Activated T-cell treated with anti-CD3 and anti-CD28 coated beads for 48 hours (primary cell): ENCODE results near the gene PROSER2.
A peak's percentile ranks its signal among the peaks of the same experiment; 100 is the strongest.

ENCODE experiments used
- DNase-seq: peaks from one replicate; pipeline ENCODE4 v3.0.0-alpha.2; 2020; ENCODE audit warnings: low read depth

Gene PROSER2

GRCh38 chr10:11823122-11823988 is at the start of gene PROSER2:
Gene PROSER2, plus strand, starts transcription at chr10:11823356. Its CDS starts 28,722 bp downstream, at chr10:11852078.
- DNase-seq: peak; percentile 51

GRCh38 chr10:11773761-11774441 is 49.3 kb upstream of the PROSER2 start:
- DNase-seq: no peak

GRCh38 chr10:11775412-11775811 is 47.7 kb upstream of the PROSER2 start:
- DNase-seq: no peak

GRCh38 chr10:11776080-11776479 is 47.1 kb upstream of the PROSER2 start:
- no peak for DNase-seq

- DNase-seq: no peak
These were observed 42.0 kb upstream of the PROSER2 start for GRCh38 chr10:11781114-11781513.

- no peak for DNase-seq
These were observed 40.2 kb upstream of the PROSER2 start for GRCh38 chr10:11782793-11783557.

GRCh38 chr10:11783558-11783865 is 39.6 kb upstream of the PROSER2 start:
- no peak for DNase-seq

GRCh38 chr10:11787374-11787773 is 35.8 kb upstream of the PROSER2 start:
- DNase-seq: no peak

GRCh38 chr10:11787846-11788245 is 35.3 kb upstream of the PROSER2 start:
- DNase-seq: no peak

- DNase-seq: no peak
These were observed 33.9 kb upstream of the PROSER2 start for GRCh38 chr10:11789306-11789705.

GRCh38 chr10:11789956-11790355 is 33.2 kb upstream of the PROSER2 start:
- no peak for DNase-seq

- DNase-seq: no peak
These were observed 29.2 kb upstream of the PROSER2 start for GRCh38 chr10:11793762-11794479.

GRCh38 chr10:11794566-11794965 is 28.6 kb upstream of the PROSER2 start:
- no peak for DNase-seq

GRCh38 chr10:11795101-11795920 is 27.8 kb upstream of the PROSER2 start:
- no peak for DNase-seq

- DNase-seq: no peak
These were observed 26.7 kb upstream of the PROSER2 start for GRCh38 chr10:11796474-11796873.

GRCh38 chr10:11797281-11797680 is 25.9 kb upstream of the PROSER2 start:
- no peak for DNase-seq

- DNase-seq: no peak
These were observed 25.1 kb upstream of the PROSER2 start for GRCh38 chr10:11797847-11798633.

- no peak for DNase-seq
These were observed 24.1 kb upstream of the PROSER2 start for GRCh38 chr10:11798845-11799735.

- DNase-seq: no peak
These were observed 23.4 kb upstream of the PROSER2 start for GRCh38 chr10:11799736-11800080.
